Right lobe of liver (tissue), 6 donors: Measurements from ENCODE around the gene TSPYL2. TPM values are rescaled to one million over a fixed set of nuclear protein-coding genes. Genes with fewer than 3 reads are reported as not detected.

ENCODE experiments used
- ATAC-seq, 4 donors: fragments of 200-7000 bp; cut with Tn5 transposase; one replicate each; pipeline ENCODE4 v1.9.1; 2020; ENCODE audit warnings: mild to moderate bottlenecking in 4 of 4, moderate library complexity in 4 of 4
- DNase-seq, 3 donors: peaks; one replicate each; pipeline ENCODE4 v3.0.0-alpha.2; 2020
- H3K27ac ChIP-seq, 3 donors: fragments of 200-600 bp; one replicate each; pipeline ENCODE4 v1.8.0; 2022
- H3K27me3 ChIP-seq, 2 donors: fragments of 200-600 bp; one replicate each; pipeline ENCODE4 v1.8.0; 2022
- H3K36me3 ChIP-seq, 4 donors: fragments of 200-600 bp; sonication (generic) in 1 of 4; one replicate each; pipeline versions ENCODE4 v1.5.1 to v1.8.0; 2017 to 2022; ENCODE audit warnings: control low read depth in 1 of 4
- H3K4me1 ChIP-seq, 4 donors: fragments of 200-600 bp; sonication (generic) in 1 of 4; one replicate each; pipeline versions ENCODE4 v1.5.1 to v1.8.0; 2017 to 2022; ENCODE audit warnings: control low read depth in 1 of 4
- H3K4me3 ChIP-seq, 3 donors: fragments of 200-600 bp; one replicate each; pipeline ENCODE4 v1.8.0; 2022
- H3K9me3 ChIP-seq, 4 donors: fragments of 200-600 bp; sonication (generic) in 1 of 4; one replicate each; pipeline versions ENCODE4 v1.5.1 to v1.8.0; 2017 to 2022; ENCODE audit warnings: control low read depth in 1 of 4
- POLR2A ChIP-seq: fragments of 450-650 bp; IDR thresholded peaks from one replicate; pipeline ENCODE4 v1.6.1; 2017; ENCODE audit warnings: antibody characterized with exemption, mild to moderate bottlenecking
- WGBS: methylation state at CpG from one replicate; pipeline ENCODE4 v1.1.6; 2018; ENCODE audit warnings: low coverage, low lambda C conversion rate; ENCODE audit not compliant: insufficient coverage; ENCODE audit errors: missing lambda C conversion rate; 5-methylcytosine and 5-hydroxymethylcytosine counted together
- intact Hi-C, 2 donors: fragments of 100-400 bp; cut with DNase I; formaldehyde crosslinking; loops; one replicate each; pipeline versions ENCODE4 v1.11.2 to v1.14.1; 2022
- small RNA-seq, 2 experiments: library from RNA; depleted of rRNA; stranded (forward); fragments of <200 nt; gene quantifications; one replicate each; pipeline ENCODE3, GENCODE V24; 2016
- total RNA-seq, 6 experiments: library from RNA; depleted of rRNA in 2 of 6; stranded (reverse); fragments of >200 nt in 2 of 6; fragmentation: NEBNext Ultra II Directional in 3 of 6; extraction: Animal tissue kit (Norgen Biotek cat#: 25700) in 3 of 6; gene quantifications; one replicate each; pipeline versions ENCODE4 v1.1.0 to v1.2.4, GENCODE V29; 2016 to 2023
- TF ChIP-seq, protein P1 (sequence below), 4 donors: fragments of 200-600 bp in 3 of 4; fragments of 450-650 bp in 1 of 4; IDR thresholded peaks; one replicate each; pipeline versions ENCODE4 v1.5.1 to v1.8.0; 2016 to 2022; ENCODE audit warnings: antibody characterized with exemption in 4 of 4, mild to moderate bottlenecking in 2 of 4
- donor health status: DM: no; HTN: yes; CAD: no.
- donor health status: DM: no; HTN: no; CAD: no.
- donor health status: DM: no; HTN: no; CAD: no.
- donor health status: DM: no; HTN: yes; CAD: no.
- donor health status: DM: no; HTN: yes; CAD: no.

The TSPYL2 gene
- total RNA-seq, 6 experiments from 2014 or later, result 2.8 to 8.8 (median 4.9) TPM

DNA sequence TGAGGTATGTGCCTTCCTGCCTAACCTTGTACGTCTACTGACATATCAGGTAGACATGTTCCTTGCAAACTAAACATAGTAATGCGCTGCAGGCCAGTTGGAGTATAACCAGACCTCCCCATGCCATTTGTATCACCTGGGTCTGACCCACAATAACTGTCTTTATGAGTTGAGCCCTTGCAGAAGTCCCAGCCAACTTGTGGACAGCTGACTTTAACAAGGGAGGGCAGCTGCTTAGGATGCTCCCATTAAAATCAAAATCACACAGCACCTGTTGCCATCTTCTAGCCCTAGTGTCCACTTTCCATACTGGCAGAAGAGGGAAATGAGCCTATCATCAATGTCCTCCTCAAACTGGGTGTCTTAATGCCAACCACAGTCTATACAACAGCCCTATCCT, 53.4 kb downstream of the TSPYL2 start:
- Histone ChIP-seq H3K9me3 (no peaks in the 10 kb centered on the region), H3K36me3 (no peaks in the 10 kb centered on the region), H3K27ac (no peak overlapping the region), H3K27me3 (no peaks in the 10 kb centered on the region), H3K4me1 (no peaks in the 10 kb centered on the region), H3K4me3 (no peak overlapping the region)
- DNase-seq (no peak), ATAC-seq (no peak)
- WGBS, result 65% methylated on average over 2 of the region's 2 CpGs
- no peak for TF ChIP-seq POLR2A
- TF ChIP-seq, protein P1, sequence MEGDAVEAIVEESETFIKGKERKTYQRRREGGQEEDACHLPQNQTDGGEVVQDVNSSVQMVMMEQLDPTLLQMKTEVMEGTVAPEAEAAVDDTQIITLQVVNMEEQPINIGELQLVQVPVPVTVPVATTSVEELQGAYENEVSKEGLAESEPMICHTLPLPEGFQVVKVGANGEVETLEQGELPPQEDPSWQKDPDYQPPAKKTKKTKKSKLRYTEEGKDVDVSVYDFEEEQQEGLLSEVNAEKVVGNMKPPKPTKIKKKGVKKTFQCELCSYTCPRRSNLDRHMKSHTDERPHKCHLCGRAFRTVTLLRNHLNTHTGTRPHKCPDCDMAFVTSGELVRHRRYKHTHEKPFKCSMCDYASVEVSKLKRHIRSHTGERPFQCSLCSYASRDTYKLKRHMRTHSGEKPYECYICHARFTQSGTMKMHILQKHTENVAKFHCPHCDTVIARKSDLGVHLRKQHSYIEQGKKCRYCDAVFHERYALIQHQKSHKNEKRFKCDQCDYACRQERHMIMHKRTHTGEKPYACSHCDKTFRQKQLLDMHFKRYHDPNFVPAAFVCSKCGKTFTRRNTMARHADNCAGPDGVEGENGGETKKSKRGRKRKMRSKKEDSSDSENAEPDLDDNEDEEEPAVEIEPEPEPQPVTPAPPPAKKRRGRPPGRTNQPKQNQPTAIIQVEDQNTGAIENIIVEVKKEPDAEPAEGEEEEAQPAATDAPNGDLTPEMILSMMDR (IDR thresholded peaks at IDR 0.05), result no peak
- intact Hi-C loops, result no loop called here

Small RNA genes within 50 kb of the gene (small RNA-seq; reads per million reads assigned to genes)
- gene AL591212.2, result 0 reads per million in 2 experiments

Other genes starting within 250 kb of the TSPYL2 start
- not detected for gene XAGE3, start 214.3 kb upstream of the TSPYL2 start, total RNA-seq
- 10 to 100 TPM in 1 of 6 experiments, 1 to 10 TPM in 5; 2.6 to 12.4 (median 4.0) TPM for gene FAM156B, start 185.0 kb upstream of the TSPYL2 start, total RNA-seq
- gene FAM156A, start 123.8 kb upstream of the TSPYL2 start, total RNA-seq, result 1 to 10 TPM; 4.5 to 9.7 (median 6.7) TPM
- gene GPR173, start 33.6 kb upstream of the TSPYL2 start, total RNA-seq, result under 1 TPM in 3 of 6 experiments, not detected in 3; 0.13 to 0.51 (median 0.23) TPM
- 1 to 10 TPM; 2.2 to 6.1 (median 4.0) TPM for gene KANTR, start 11.8 kb downstream of the TSPYL2 start, total RNA-seq
- 10 to 100 TPM; 27.9 to 61.6 (median 50.6) TPM for gene KDM5C, start 142.8 kb downstream of the TSPYL2 start, total RNA-seq
- gene IQSEC2, start 199.2 kb downstream of the TSPYL2 start, total RNA-seq, result 1 to 10 TPM; 1.9 to 2.8 (median 2.2) TPM